Neural cell (in vitro differentiated cells): ENCODE measurements around the gene SLCO1B3. TPM values are rescaled to one million over a fixed set of nuclear protein-coding genes. Genes with fewer than 3 reads are reported as not detected.

ENCODE experiments used
- H2AFZ ChIP-seq: fragments of 200-600, 300-800 bp; sonication (generic), shearing (Covaris generic); 2 replicates; pipeline ENCODE4 v1.6.0; 2014; ENCODE audit warnings: low read depth, mild to moderate bottlenecking, antibody characterized with exemption, low read length, moderate library complexity
- H3F3A ChIP-seq: fragments of 200-600 bp; shearing (Covaris generic); 2 replicates; pipeline ENCODE4 v1.6.1; 2016; ENCODE audit warnings: mild to moderate bottlenecking, moderate library complexity, mixed read lengths, antibody characterized with exemption, low read length; ENCODE audit not compliant: insufficient read depth, poor library complexity, severe bottlenecking
- H3K27ac ChIP-seq: fragments of 200-600, 300-800 bp; sonication (generic), shearing (Covaris generic); 2 replicates; pipeline ENCODE4 v1.5.1; 2014; ENCODE audit warnings: mild to moderate bottlenecking, low read length, moderate library complexity
- H3K27me3 ChIP-seq: fragments of 300-800, 200-600 bp; sonication (generic), shearing (Covaris generic); 2 replicates; pipeline ENCODE4 v1.6.0; 2014; ENCODE audit warnings: mild to moderate bottlenecking, low read depth, low read length, moderate library complexity; ENCODE audit not compliant: insufficient read depth
- H3K36me3 ChIP-seq: fragments of 300-800, 200-600 bp; sonication (generic), shearing (Covaris generic); 2 replicates; pipeline ENCODE4 v1.5.1; 2014; ENCODE audit warnings: mild to moderate bottlenecking, antibody characterized with exemption, low read length, moderate library complexity; ENCODE audit not compliant: insufficient read depth
- H3K4me2 ChIP-seq: fragments of 300-800, 200-600 bp; sonication (generic), shearing (Covaris generic); 2 replicates; pipeline ENCODE4 v1.6.0; 2014; ENCODE audit warnings: mild to moderate bottlenecking, low read length
- H3K4me3 ChIP-seq: fragments of 300-800, 200-600 bp; sonication (generic), shearing (Covaris generic); 2 replicates; pipeline ENCODE4 v1.5.1; 2014; ENCODE audit warnings: mild to moderate bottlenecking, low read length, moderate library complexity
- H3K79me2 ChIP-seq: fragments of 200-600 bp; shearing (Covaris generic); replicated peaks from 2 replicates; pipeline ENCODE4 v1.6.0; 2014; ENCODE audit warnings: mild to moderate bottlenecking, low read length, moderate library complexity; ENCODE audit not compliant: insufficient read depth
- H3K9ac ChIP-seq: fragments of 300-800, 200-600 bp; sonication (generic), shearing (Covaris generic); 2 replicates; pipeline ENCODE4 v1.6.1; 2016; ENCODE audit warnings: mild to moderate bottlenecking, low read length, mixed read lengths
- H3K9me2 ChIP-seq: fragments of 200-600 bp; shearing (Covaris generic); 2 replicates; pipeline ENCODE4 v1.6.1; 2016; ENCODE audit warnings: mild to moderate bottlenecking, low read length, mixed read lengths; ENCODE audit not compliant: insufficient read depth
- H3K9me3 ChIP-seq: fragments of 200-600, 300-800 bp; sonication (generic), shearing (Covaris generic); 2 replicates; pipeline ENCODE4 v1.6.1; 2016; ENCODE audit warnings: mild to moderate bottlenecking, mixed run types, low read length, moderate library complexity, mixed read lengths
- H4K20me1 ChIP-seq: fragments of 200-600 bp; shearing (Covaris generic); 2 replicates; pipeline ENCODE4 v1.6.1; 2016; ENCODE audit warnings: mild to moderate bottlenecking, mixed run types; ENCODE audit not compliant: insufficient read depth
- CTCF ChIP-seq: fragments of 450-650 bp; IDR thresholded peaks from 2 replicates; pipeline ENCODE4 v1.5.1; 2014; ENCODE audit warnings: antibody characterized with exemption, mild to moderate bottlenecking, moderate library complexity; ENCODE audit not compliant: poor library complexity, severe bottlenecking
- EP300 ChIP-seq: fragments of 450-650 bp; conservative IDR thresholded peaks from 2 replicates; pipeline ENCODE4 v1.6.1; 2014; ENCODE audit warnings: antibody characterized with exemption, mild to moderate bottlenecking, moderate library complexity; ENCODE audit not compliant: poor library complexity, severe bottlenecking
- EZH2 ChIP-seq: fragments of 200-600, 300-800 bp; shearing (Covaris generic), sonication (generic); IDR thresholded peaks from 2 replicates; pipeline ENCODE4 v1.6.1; 2014; ENCODE audit warnings: antibody characterized with exemption, low read length, borderline replicate concordance, mild to moderate bottlenecking; ENCODE audit not compliant: insufficient read depth, poor library complexity, severe bottlenecking
- MXI1 ChIP-seq: fragments of 450-650 bp; conservative IDR thresholded peaks from 2 replicates; pipeline ENCODE4 v1.6.1; 2014; ENCODE audit warnings: antibody characterized with exemption, mild to moderate bottlenecking; ENCODE audit not compliant: poor library complexity, severe bottlenecking
- POLR2AphosphoS5 ChIP-seq: IDR thresholded peaks from 2 replicates; pipeline ENCODE4 v1.6.1; 2012
- RAD21 ChIP-seq: fragments of 450-650 bp; conservative IDR thresholded peaks from 2 replicates; pipeline ENCODE4 v1.6.1; 2014; ENCODE audit warnings: antibody characterized with exemption, mild to moderate bottlenecking, moderate library complexity
- REST ChIP-seq: IDR thresholded peaks from 2 replicates; pipeline ENCODE4 v1.6.1; 2012; ENCODE audit warnings: borderline replicate concordance
- SMC3 ChIP-seq: fragments of 450-650 bp; conservative IDR thresholded peaks from 2 replicates; pipeline ENCODE4 v1.6.1; 2014; ENCODE audit warnings: antibody characterized with exemption, mild to moderate bottlenecking, moderate library complexity; ENCODE audit not compliant: poor library complexity
- TAF1 ChIP-seq: IDR thresholded peaks from 2 replicates; pipeline ENCODE4 v1.6.1; 2012; ENCODE audit warnings: low read depth
- polyA plus RNA-seq: library from polyadenylated mRNA; depleted of rRNA; stranded (reverse); fragments of >200 nt; gene quantifications from 2 replicates; pipeline ENCODE4 v1.2.3, GENCODE V29; 2014

The SLCO1B3 gene
- polyA plus RNA-seq, 1 donor from 2014 or later, result not detected

- H3K9ac ChIP-seq, result no peak overlapping the region
- no peaks in the 10 kb centered on the region for H3K9me3 ChIP-seq
- no peak overlapping the region for H3K27ac ChIP-seq
- TF ChIP-seq REST (no peak), MXI1 (no peak), EZH2 (no peak), EP300 (no peak), RAD21 (no peak), SMC3 (no peak), POLR2AphosphoS5 (no peak), TAF1 (no peak), CTCF (no peak)
- no peaks in the 10 kb centered on the region for H3K9me2 ChIP-seq
- no peak overlapping the region for H3K4me3 ChIP-seq
- H3K79me2 ChIP-seq, result no peaks in the 10 kb centered on the region
- no peaks in the 10 kb centered on the region for H3K36me3 ChIP-seq
- no peaks in the 10 kb centered on the region for H3F3A ChIP-seq
- H4K20me1 ChIP-seq, result no peaks in the 10 kb centered on the region
- H3K4me2 ChIP-seq, result no peak overlapping the region
- H2AFZ ChIP-seq, result no peak overlapping the region
- no peaks in the 10 kb centered on the region for H3K27me3 ChIP-seq
These were observed 17.5 kb upstream of the SLCO1B3 start for GRCh38 chr12:20792971-20793370.

GRCh38 chr12:20798554-20798953 lies 12.0 kb upstream of the SLCO1B3 start:
- Histone ChIP-seq H2AFZ (no peak overlapping the region), H3K4me2 (no peak overlapping the region), H3K27ac (no peak overlapping the region), H3K9me2 (no peaks in the 10 kb centered on the region), H3K79me2 (no peaks in the 10 kb centered on the region), H3K9me3 (no peaks in the 10 kb centered on the region), H3K4me3 (no peak overlapping the region), H3K36me3 (no peaks in the 10 kb centered on the region), H3K27me3 (no peaks in the 10 kb centered on the region), H4K20me1 (no peaks in the 10 kb centered on the region), H3K9ac (no peak overlapping the region), H3F3A (no peaks in the 10 kb centered on the region)
- TF ChIP-seq RAD21 (peak; percentile 78), CTCF (peak; percentile 73), POLR2AphosphoS5 (no peak), SMC3 (peak; percentile 79), REST (no peak), MXI1 (no peak), TAF1 (no peak), EP300 (no peak), EZH2 (no peak)
